Measurements from ENCODE around the gene SMARCD1.

DNA sequence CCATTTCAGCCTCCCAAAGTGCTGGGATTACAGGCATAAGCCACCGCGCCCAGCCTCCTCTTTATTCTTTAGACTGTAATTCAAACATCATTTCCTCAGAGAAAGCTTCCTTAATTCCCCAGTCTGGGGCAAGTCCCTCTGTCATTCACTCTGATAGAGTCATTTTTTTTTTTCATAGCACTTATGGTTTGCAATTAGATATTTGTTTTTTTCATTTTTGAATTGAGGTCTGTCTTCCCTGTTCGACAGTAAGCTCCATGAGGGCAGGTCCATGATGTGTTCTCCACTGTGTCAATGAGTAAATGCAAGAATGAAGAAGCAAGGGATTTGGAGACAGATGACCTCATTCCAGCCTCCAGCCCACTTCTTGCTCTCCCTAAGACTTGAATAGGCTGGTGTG, 15.6 kb upstream of the SMARCD1 start:
- TF ChIP-seq, protein P1, sequence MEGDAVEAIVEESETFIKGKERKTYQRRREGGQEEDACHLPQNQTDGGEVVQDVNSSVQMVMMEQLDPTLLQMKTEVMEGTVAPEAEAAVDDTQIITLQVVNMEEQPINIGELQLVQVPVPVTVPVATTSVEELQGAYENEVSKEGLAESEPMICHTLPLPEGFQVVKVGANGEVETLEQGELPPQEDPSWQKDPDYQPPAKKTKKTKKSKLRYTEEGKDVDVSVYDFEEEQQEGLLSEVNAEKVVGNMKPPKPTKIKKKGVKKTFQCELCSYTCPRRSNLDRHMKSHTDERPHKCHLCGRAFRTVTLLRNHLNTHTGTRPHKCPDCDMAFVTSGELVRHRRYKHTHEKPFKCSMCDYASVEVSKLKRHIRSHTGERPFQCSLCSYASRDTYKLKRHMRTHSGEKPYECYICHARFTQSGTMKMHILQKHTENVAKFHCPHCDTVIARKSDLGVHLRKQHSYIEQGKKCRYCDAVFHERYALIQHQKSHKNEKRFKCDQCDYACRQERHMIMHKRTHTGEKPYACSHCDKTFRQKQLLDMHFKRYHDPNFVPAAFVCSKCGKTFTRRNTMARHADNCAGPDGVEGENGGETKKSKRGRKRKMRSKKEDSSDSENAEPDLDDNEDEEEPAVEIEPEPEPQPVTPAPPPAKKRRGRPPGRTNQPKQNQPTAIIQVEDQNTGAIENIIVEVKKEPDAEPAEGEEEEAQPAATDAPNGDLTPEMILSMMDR (IDR thresholded peaks at IDR 0.05): no peak
- TF ChIP-seq POLR2A (IDR thresholded peaks at IDR 0.05): no peak
- no peak for TF ChIP-seq POLR2AphosphoS5 (IDR thresholded peaks at IDR 0.05)
